GM21423 (cell line): ENCODE measurements around the gene TOGARAM1.

Experiments
- ATAC-seq: cut with Tn5 transposase; IDR thresholded peaks from one replicate; pipeline ENCODE4 v1.9.1; 2021; ENCODE audit warnings: mild to moderate bottlenecking, moderate library complexity; ENCODE audit not compliant: unreplicated experiment

The TOGARAM1 gene

DNA sequence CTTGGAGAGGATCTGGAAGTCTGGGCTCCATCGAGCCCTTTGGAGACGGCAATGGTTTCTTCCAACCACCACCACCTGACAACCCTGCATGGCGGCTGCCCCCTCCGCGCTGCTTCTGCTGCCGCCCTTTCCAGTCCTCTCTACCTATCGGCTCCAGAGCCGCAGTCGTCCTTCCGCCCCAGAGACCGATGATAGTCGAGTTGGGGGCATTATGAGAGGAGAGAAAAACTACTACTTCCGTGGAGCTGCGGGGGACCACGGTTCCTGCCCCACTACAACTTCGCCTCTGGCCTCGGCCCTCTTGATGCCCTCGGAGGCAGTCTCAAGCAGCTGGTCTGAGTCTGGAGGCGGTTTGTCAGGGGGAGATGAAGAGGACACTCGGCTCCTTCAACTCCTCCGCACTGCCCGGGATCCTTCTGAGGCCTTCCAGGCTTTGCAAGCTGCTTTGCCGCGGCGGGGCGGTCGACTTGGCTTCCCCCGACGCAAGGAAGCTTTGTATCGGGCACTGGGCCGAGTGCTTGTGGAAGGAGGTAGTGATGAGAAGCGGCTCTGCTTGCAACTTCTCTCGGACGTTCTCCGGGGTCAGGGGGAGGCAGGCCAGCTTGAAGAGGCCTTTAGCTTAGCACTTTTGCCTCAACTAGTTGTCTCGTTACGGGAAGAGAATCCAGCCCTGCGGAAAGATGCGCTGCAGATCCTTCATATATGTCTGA, 499 bp downstream of the TOGARAM1 start:
- peak; percentile 30 for ATAC-seq

GRCh38 chr14:44963044-44963528, 1.1 kb downstream of the TOGARAM1 start:
- ATAC-seq, result no peak

DNA sequence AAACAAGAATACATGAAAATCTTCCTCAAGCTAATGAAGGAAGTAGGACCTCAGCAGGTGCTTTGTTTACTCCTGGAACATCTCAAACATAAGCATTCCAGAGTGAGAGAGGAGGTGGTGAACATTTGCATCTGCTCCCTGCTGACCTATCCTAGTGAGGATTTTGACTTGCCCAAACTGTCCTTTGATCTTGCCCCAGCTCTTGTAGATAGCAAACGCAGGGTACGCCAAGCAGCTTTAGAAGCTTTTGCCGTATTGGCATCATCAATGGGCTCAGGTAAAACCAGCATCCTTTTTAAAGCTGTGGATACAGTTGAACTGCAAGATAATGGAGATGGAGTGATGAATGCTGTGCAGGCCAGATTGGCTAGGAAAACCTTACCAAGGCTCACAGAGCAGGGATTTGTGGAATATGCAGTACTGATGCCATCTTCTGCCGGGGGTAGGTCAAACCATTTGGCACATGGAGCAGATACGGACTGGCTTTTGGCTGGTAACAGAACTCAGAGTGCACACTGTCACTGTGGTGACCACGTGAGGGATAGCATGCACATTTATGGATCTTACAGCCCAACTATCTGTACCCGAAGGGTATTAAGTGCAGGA, 1.9 kb downstream of the TOGARAM1 start:
- ATAC-seq, result no peak

- no peak for ATAC-seq
These were observed 4.8 kb downstream of the TOGARAM1 start for GRCh38 chr14:44966601-44967336.

DNA sequence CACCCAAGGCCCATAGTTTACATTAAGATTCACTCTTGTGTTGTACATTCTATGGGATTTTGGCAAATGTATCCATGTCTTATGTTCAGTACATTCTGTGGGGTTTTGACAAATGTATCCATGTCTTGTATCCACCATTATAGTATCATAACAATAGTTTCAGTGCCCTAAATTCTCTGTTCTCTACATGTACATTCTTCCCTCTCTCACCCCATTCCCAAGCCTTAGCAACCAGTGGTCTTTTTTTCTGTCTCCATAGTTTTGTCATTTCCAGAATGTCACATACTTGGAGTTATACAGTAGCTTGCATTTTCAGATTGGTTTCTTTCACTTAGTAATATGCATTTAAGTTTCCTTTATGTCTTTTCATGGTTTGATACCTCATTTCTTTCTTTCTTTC, 6.7 kb downstream of the TOGARAM1 start:
- no peak for ATAC-seq

DNA sequence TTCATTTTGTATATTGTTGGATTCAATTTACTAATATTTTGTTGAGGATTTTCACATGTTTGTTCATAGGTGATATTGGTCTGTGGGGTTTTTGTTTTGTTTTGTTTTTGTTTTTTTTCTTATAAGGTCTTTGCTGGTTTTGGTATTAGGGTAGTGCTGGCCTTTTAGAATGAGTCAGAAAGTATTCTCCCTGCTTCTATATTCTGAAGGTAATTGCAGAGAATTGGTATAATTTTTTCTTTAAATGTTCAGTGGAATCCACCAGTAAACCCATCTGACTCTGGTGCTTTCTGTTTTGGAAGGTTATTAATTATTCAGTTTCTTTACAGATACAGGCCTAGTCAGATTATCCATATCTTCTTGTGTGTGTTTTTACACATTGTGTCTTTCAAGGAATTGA, 8.9 kb downstream of the TOGARAM1 start:
- no peak for ATAC-seq

DNA sequence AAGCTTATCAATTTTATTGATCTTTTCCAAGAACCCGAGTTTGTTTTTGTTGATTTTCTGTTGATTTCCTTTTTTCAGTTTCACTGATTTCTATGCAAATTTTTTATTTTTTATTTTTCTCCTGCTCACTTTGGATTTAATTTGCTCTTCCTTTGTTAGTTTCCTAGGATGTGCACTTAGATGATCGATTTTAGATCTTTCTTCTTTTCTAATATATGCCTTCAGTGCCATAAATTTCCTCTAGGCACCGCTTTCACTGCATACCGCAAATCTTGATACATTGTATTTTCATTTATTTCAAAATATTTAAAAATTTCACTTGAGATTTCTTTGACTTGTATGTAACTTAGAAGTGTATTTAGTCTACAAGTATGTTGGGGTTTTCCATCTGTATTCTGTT, 9.5 kb downstream of the TOGARAM1 start:
- ATAC-seq, result no peak

GRCh38 chr14:44979273-44979672, 17.3 kb downstream of the TOGARAM1 start:
- ATAC-seq, result no peak

- ATAC-seq, result no peak
These were observed 17.9 kb downstream of the TOGARAM1 start for GRCh38 chr14:44979740-44980356.

DNA sequence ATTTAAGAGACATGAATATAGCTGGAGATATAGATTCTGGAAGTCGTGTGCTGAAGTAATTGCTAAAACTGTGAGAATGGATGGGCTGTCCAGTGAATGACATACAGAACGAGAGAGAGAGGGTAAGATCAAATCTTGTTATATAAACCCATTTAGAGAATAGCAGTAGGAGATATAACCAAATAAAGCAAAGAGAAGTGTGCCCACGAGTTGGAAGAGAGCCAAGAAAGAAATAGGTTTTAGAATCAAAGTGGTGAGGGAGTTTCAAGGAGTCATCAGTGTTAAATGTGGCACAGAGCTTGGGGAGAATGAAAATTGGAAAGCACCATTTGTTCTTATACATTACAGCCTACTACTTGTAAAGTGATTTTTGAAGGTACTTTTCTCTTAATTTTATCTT, 19.2 kb downstream of the TOGARAM1 start:
- ATAC-seq, result no peak

DNA sequence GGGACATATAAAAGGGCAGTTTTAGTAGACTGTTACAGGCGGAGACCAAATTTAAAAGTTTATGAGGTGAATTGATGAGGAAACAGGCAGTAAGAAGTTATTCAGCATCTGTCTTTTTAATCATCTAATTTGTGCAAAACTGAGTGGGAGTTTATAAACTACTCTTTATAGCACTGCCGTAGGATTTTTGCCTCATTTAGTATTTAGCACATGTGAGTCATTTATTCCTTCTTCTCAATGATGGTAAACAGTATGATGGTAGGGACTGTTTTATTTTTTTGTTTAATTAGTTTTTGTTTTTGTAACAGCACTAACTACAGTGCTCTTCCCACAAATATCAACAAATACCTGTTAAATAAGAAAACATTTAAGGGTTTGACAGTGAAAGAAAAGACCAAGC, 20.6 kb downstream of the TOGARAM1 start:
- no peak for ATAC-seq

DNA sequence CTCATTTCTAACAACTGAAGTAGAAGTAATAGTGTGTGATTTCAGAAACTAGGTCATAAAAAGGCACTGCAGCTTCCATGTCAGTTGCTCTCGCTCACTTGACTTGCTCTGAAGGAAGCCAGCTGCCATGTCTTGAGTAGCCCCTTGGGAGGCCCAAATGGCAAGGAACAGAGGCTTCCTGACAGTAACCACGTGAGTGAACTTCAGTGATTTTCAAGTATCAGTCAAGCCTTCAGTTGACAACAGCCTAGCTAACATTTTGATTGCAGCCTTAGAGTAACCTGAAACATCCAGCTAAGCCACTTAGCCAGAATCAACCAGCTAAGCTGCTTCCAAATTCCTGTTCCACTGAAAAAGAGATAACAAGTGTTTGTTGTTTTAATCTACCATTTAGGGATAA, 26.7 kb downstream of the TOGARAM1 start:
- no peak for ATAC-seq

DNA sequence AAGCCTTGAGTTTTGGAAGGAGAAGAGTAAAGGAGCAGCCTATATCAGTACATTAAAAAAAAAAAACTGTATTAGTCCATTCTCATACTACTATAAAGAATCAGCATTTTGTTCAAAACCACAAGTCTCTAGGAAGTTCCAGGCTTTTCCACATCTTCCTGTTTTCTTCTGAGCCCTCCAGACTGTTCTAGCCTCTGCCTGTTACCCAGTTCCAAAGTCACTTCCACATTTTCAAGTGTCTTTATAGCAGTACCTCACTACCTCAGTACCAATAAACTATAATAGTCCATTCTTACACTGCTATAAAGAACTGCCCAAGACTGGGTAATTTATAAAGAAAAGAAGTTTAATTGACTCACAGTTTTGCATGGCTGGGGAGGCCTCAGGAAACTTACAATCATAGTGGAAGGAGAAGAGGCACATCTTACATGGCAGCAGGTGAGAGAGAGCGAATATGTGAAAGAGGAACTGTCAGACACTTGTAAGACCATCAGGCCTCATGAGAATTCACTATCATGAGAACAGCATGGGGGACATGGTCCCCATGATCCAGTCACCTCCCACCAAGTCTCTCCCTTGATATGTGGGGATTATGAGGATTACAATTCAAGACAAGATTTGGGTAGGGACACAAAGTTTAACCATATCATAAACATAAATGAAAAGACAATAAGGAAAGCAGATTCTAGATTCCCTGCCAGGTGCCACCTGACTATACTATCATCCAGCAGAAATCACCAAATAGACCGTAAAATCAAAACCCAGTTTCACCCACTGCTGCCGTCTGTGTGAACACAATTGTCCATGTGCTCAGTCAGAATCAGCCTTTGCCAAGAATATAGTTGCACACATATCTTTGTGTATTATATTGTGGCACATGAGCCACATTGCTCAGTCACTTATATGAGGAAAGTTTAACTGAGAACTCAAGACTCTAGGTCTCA, 27.8 kb downstream of the TOGARAM1 start:
- ATAC-seq, result no peak

GRCh38 chr14:44990533-44990932, 28.5 kb downstream of the TOGARAM1 start:
- ATAC-seq, result no peak

DNA sequence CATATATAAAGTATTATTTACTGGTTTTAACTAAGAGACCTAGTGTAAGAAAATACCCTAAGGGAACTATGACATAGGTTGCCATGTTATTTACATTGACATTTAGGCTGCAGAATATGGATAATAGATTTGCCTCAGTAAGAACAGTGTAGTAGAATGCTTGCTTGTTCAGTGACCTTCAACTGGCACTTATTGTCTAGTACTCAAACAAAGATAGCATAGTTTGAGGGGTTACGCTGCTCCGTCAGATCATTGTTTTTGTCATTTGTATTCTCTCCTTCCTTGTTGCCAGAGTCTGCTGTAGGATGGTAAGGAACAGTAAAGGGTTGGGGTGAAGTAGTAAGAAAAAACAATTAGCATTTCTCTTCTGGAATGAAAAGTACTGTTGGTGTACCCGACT, 33.2 kb downstream of the TOGARAM1 start:
- ATAC-seq, result no peak

- ATAC-seq, result no peak
These were observed 33.8 kb downstream of the TOGARAM1 start for GRCh38 chr14:44995770-44996294.

GRCh38 chr14:45003924-45004323, 41.9 kb downstream of the TOGARAM1 start:
- no peak for ATAC-seq

DNA sequence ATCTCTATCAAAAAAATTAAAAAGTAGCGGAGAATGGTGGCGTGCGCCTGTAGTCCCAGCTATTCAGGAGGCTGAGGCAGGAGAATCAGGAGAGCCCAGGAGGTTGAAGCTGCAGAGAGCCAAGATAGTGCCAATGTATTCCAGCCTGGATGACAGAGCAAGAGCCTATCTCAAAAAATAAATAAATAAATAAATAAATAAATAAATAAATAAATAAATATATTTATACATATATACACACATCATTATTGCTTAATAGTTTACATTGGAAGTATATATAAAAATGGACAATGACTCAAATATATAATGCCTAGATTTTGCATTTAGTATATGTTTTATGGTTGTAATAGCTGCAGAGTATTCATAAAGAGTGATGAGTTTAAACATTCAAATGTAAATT, 53.1 kb downstream of the TOGARAM1 start:
- ATAC-seq, result no peak

- ATAC-seq, result no peak
These were observed 66.2 kb downstream of the TOGARAM1 start for GRCh38 chr14:45028107-45028626.

DNA sequence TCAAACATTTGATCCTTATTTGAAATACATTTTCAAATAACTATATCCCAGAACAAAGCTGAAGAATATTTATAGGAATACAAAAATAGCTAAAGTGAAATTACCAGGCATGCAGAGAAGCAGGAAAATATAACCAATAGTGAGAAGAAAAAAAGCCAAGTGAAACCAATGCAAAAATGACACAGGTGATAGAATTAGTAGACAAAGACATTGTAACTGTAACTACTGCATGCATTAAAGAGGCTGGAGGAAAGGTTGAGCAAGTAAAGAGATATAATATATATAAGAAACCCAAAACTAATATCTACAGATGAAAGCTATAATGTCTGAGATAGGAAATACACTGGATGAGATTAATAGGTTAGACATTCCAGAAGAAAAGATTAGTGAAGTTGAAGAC, 72.7 kb downstream of the TOGARAM1 start:
- no peak for ATAC-seq
